SJCRH30 (cell line): ENCODE results near the gene ALOX12B. TPM values are rescaled to one million over a fixed set of nuclear protein-coding genes. Genes with fewer than 3 reads are reported as not detected.

Experiments used
- DNase-seq, 2 experiments: peaks; one replicate each; pipeline ENCODE4 v3.0.0-alpha.2; 2015 to 2020
- H3K27ac ChIP-seq: fragments of 250-450 bp; sonication (Bioruptor Pico); 2 replicates; pipeline ENCODE4 v1.5.1; 2020; ENCODE audit warnings: mild to moderate bottlenecking, moderate library complexity
- H3K27me3 ChIP-seq: fragments of 250-450 bp; sonication (Bioruptor Pico); 2 replicates; pipeline ENCODE4 v1.5.1; 2020; ENCODE audit warnings: mild to moderate bottlenecking, moderate library complexity
- H3K36me3 ChIP-seq: fragments of 250-450 bp; sonication (Bioruptor Pico); 2 replicates; pipeline ENCODE4 v1.5.1; 2020; ENCODE audit warnings: mild to moderate bottlenecking, moderate library complexity
- H3K4me1 ChIP-seq: fragments of 250-450 bp; sonication (Bioruptor Pico); 2 replicates; pipeline ENCODE4 v1.5.1; 2020; ENCODE audit warnings: mild to moderate bottlenecking, moderate library complexity
- H3K4me3 ChIP-seq: fragments of 250-450 bp; sonication (Bioruptor Pico); 2 replicates; pipeline ENCODE4 v1.5.1; 2020; ENCODE audit warnings: mild to moderate bottlenecking, moderate library complexity
- H3K9me3 ChIP-seq: fragments of 250-450 bp; sonication (Bioruptor Pico); replicated peaks from 2 replicates; pipeline ENCODE4 v1.5.1; 2020; ENCODE audit warnings: mild to moderate bottlenecking, moderate library complexity
- total RNA-seq: library from RNA; depleted of rRNA; stranded (reverse); fragments of >200 nt; shearing (Covaris generic); gene quantifications from 2 replicates; pipeline ENCODE4 v1.2.3, GENCODE V29; 2014; rRNA removed

Gene ALOX12B
- not detected in 2 replicates for total RNA-seq

- Histone ChIP-seq H3K4me1 (no peaks in the 10 kb centered on the region), H3K36me3 (no peaks in the 10 kb centered on the region), H3K27me3 (no peaks in the 10 kb centered on the region), H3K27ac (no peak within 1 kb of the TSS), H3K4me3 (no peak within 1 kb of the TSS), H3K9me3 (no peaks in the 10 kb centered on the region)
- no peak for DNase-seq
Measured at GRCh38 chr17:8087075-8087951, at the start of gene ALOX12B. ALOX12B (minus strand) TSS chr17:8087716; CDS start chr17:8087442, 274 bp downstream.

- Histone ChIP-seq H3K36me3 (no peaks in the 10 kb centered on the region), H3K4me3 (no peak overlapping the region), H3K27me3 (no peaks in the 10 kb centered on the region), H3K27ac (no peak overlapping the region), H3K9me3 (no peaks in the 10 kb centered on the region), H3K4me1 (no peaks in the 10 kb centered on the region)
- DNase-seq, result no peak
Measured at GRCh38 chr17:8133941-8134340, 46.4 kb upstream of the ALOX12B start.

- Histone ChIP-seq H3K27me3 (no peaks in the 10 kb centered on the region), H3K4me1 (no peaks in the 10 kb centered on the region), H3K9me3 (no peaks in the 10 kb centered on the region), H3K36me3 (no peaks in the 10 kb centered on the region), H3K4me3 (no peak overlapping the region), H3K27ac (no peak overlapping the region)
- DNase-seq, result no peak
Measured at GRCh38 chr17:8133399-8133798, 45.9 kb upstream of the ALOX12B start.

GRCh38 chr17:8131844-8132441 lies 44.4 kb upstream of the ALOX12B start:
- H3K9me3 ChIP-seq, result no peaks in the 10 kb centered on the region
- H3K27ac ChIP-seq, result no peak overlapping the region
- H3K4me3 ChIP-seq, result no peak overlapping the region
- no peaks in the 10 kb centered on the region for H3K4me1 ChIP-seq
- no peaks in the 10 kb centered on the region for H3K27me3 ChIP-seq
- no peaks in the 10 kb centered on the region for H3K36me3 ChIP-seq
- DNase-seq, result no peak

GRCh38 chr17:8128125-8128784 lies 40.7 kb upstream of the ALOX12B start:
- no peaks in the 10 kb centered on the region for H3K9me3 ChIP-seq
- no peaks in the 10 kb centered on the region for H3K36me3 ChIP-seq
- no peak overlapping the region for H3K27ac ChIP-seq
- no peaks in the 10 kb centered on the region for H3K27me3 ChIP-seq
- H3K4me1 ChIP-seq, result no peaks in the 10 kb centered on the region; the same call in 1 of the 2 replicates
- no peak for DNase-seq
- H3K4me3 ChIP-seq, result no peak overlapping the region

GRCh38 chr17:8126491-8127066 lies 39.1 kb upstream of the ALOX12B start:
- Histone ChIP-seq H3K36me3 (no peaks in the 10 kb centered on the region), H3K27me3 (no peaks in the 10 kb centered on the region), H3K4me1 (no peaks in the 10 kb centered on the region; the same call in 1 of the 2 replicates), H3K4me3 (peak overlapping the region; percentile 78), H3K9me3 (no peaks in the 10 kb centered on the region), H3K27ac (no peak overlapping the region)
- peak; percentile 28 to 55 for DNase-seq

- H3K27me3 ChIP-seq, result no peaks in the 10 kb centered on the region
- peak; percentile 45 to 48 for DNase-seq
- no peaks in the 10 kb centered on the region for H3K36me3 ChIP-seq
- H3K4me1 ChIP-seq, result no peaks in the 10 kb centered on the region; the same call in 1 of the 2 replicates
- no peak overlapping the region for H3K27ac ChIP-seq
- no peaks in the 10 kb centered on the region for H3K9me3 ChIP-seq
- H3K4me3 ChIP-seq, result peak overlapping the region; percentile 78
Measured at GRCh38 chr17:8125947-8126490, 38.5 kb upstream of the ALOX12B start.

- Histone ChIP-seq H3K4me3 (peak overlapping the region; percentile 78), H3K27me3 (no peaks in the 10 kb centered on the region), H3K27ac (no peak overlapping the region), H3K36me3 (no peaks in the 10 kb centered on the region), H3K4me1 (no peaks in the 10 kb centered on the region; the same call in 1 of the 2 replicates), H3K9me3 (no peaks in the 10 kb centered on the region)
- peak; percentile 72 to 86 for DNase-seq
Measured at GRCh38 chr17:8125154-8125946, 37.8 kb upstream of the ALOX12B start.

GRCh38 chr17:8124350-8125153 lies 37.0 kb upstream of the ALOX12B start:
- Histone ChIP-seq H3K4me1 (no peaks in the 10 kb centered on the region; the same call in 1 of the 2 replicates), H3K36me3 (no peaks in the 10 kb centered on the region)

GRCh38 chr17:8123695-8124349 lies 36.3 kb upstream of the ALOX12B start, which contains the start of gene HES7:
HES7 (minus strand) TSS chr17:8124106; CDS start chr17:8124084, 22 bp downstream.
- Histone ChIP-seq H3K9me3 (no peaks in the 10 kb centered on the region), H3K36me3 (no peaks in the 10 kb centered on the region), H3K4me3 (peak within 1 kb of the TSS; percentile 78), H3K4me1 (no peaks in the 10 kb centered on the region; the same call in 1 of the 2 replicates), H3K27ac (no peak within 1 kb of the TSS), H3K27me3 (no peaks in the 10 kb centered on the region)
- peak; percentile 58 to 67 for DNase-seq

More at GRCh38 chr17:8124350-8125153, 37.0 kb upstream of the ALOX12B start:
- H3K4me3 ChIP-seq, result peak overlapping the region; percentile 78
- DNase-seq, result peak; percentile 16 to 41
- H3K27ac ChIP-seq, result no peak overlapping the region
- no peaks in the 10 kb centered on the region for H3K9me3 ChIP-seq
- no peaks in the 10 kb centered on the region for H3K27me3 ChIP-seq

- H3K27ac ChIP-seq, result no peak overlapping the region
- H3K4me1 ChIP-seq, result no peaks in the 10 kb centered on the region; the same call in 1 of the 2 replicates
- peak; percentile 17 to 35 for DNase-seq
- H3K9me3 ChIP-seq, result no peaks in the 10 kb centered on the region
- H3K36me3 ChIP-seq, result no peaks in the 10 kb centered on the region
- H3K4me3 ChIP-seq, result peak overlapping the region; percentile 78
- H3K27me3 ChIP-seq, result no peaks in the 10 kb centered on the region
Measured at GRCh38 chr17:8122924-8123694, 35.6 kb upstream of the ALOX12B start.

GRCh38 chr17:8122422-8122923 lies 35.0 kb upstream of the ALOX12B start:
- Histone ChIP-seq H3K27ac (no peak overlapping the region), H3K9me3 (no peaks in the 10 kb centered on the region), H3K27me3 (no peaks in the 10 kb centered on the region), H3K4me1 (no peaks in the 10 kb centered on the region; the same call in 1 of the 2 replicates), H3K4me3 (peak overlapping the region; percentile 78), H3K36me3 (no peaks in the 10 kb centered on the region)
- DNase-seq, result peak; percentile 24 to 49
